ENCODE measurements around the gene GSE1.

Gene GSE1

GRCh38 chr16:85578599-85578948, 34.5 kb upstream of the GSE1 start:
- H4K20me1 ChIP-seq (ENCODE audit: control insufficient read depth, insufficient read depth, low read depth, low read length) = peaks cover 8% of the 10 kb centered on the region; the same call in 1 of the 2 replicates
- H3K4me1 ChIP-seq (ENCODE audit: control insufficient read depth, low read length) = no peaks in the 10 kb centered on the region
- H3K4me3 ChIP-seq (ENCODE audit: low read length) = no peak overlapping the region
- H3K27me3 ChIP-seq (ENCODE audit: control insufficient read depth, low read length) = no peaks in the 10 kb centered on the region
- no peaks in the 10 kb centered on the region for H3K9me3 ChIP-seq (ENCODE audit: control insufficient read depth, insufficient read depth, low read length)
- no peak overlapping the region for H3K4me2 ChIP-seq (ENCODE audit: low read length)
- no peaks in the 10 kb centered on the region for H3F3A ChIP-seq (ENCODE audit: control insufficient read depth, insufficient read depth)
- H3K27ac ChIP-seq (ENCODE audit: low read depth, low read length) = no peak overlapping the region
- H3K9me2 ChIP-seq (replicated peaks; ENCODE audit: control insufficient read depth, low read length) = no peaks in the 10 kb centered on the region
- H3K79me2 ChIP-seq (ENCODE audit: control insufficient read depth, low read length) = no peaks in the 10 kb centered on the region
- H3K36me3 ChIP-seq (ENCODE audit: control insufficient read depth, low read length) = no peaks in the 10 kb centered on the region
- TF ChIP-seq CTCF (IDR thresholded peaks at IDR 0.05; ENCODE audit: low read depth, low read length, poor library complexity, severe bottlenecking) (no peak), EZH2phosphoT487 (IDR thresholded peaks at IDR 0.05; ENCODE audit: borderline replicate concordance, low read length) (no peak)

- no peaks in the 10 kb centered on the region for H3K4me1 ChIP-seq (ENCODE audit: control insufficient read depth, low read length)
- no peaks in the 10 kb centered on the region for H3K9me3 ChIP-seq (ENCODE audit: control insufficient read depth, insufficient read depth, low read length)
- TF ChIP-seq EZH2phosphoT487 (IDR thresholded peaks at IDR 0.05; ENCODE audit: borderline replicate concordance, low read length) (no peak), CTCF (IDR thresholded peaks at IDR 0.05; ENCODE audit: low read depth, low read length, poor library complexity, severe bottlenecking) (no peak)
- H3K27ac ChIP-seq (ENCODE audit: low read depth, low read length) = no peak overlapping the region
- H3K9me2 ChIP-seq (replicated peaks; ENCODE audit: control insufficient read depth, low read length) = no peaks in the 10 kb centered on the region
- H3K4me3 ChIP-seq (ENCODE audit: low read length) = no peak overlapping the region
- no peak overlapping the region for H3K4me2 ChIP-seq (ENCODE audit: low read length)
- no peaks in the 10 kb centered on the region for H3K27me3 ChIP-seq (ENCODE audit: control insufficient read depth, low read length)
- no peaks in the 10 kb centered on the region for H3K36me3 ChIP-seq (ENCODE audit: control insufficient read depth, low read length)
- H4K20me1 ChIP-seq (ENCODE audit: control insufficient read depth, insufficient read depth, low read depth, low read length) = peaks cover 8% of the 10 kb centered on the region; the same call in 1 of the 2 replicates
- no peaks in the 10 kb centered on the region for H3F3A ChIP-seq (ENCODE audit: control insufficient read depth, insufficient read depth)
- H3K79me2 ChIP-seq (ENCODE audit: control insufficient read depth, low read length) = no peaks in the 10 kb centered on the region
Observed at GRCh38 chr16:85579191-85579590, 33.9 kb upstream of the GSE1 start.

GRCh38 chr16:85579923-85580580, 33.1 kb upstream of the GSE1 start:
- H4K20me1 ChIP-seq (ENCODE audit: control insufficient read depth, insufficient read depth, low read depth, low read length) = peaks cover 8% of the 10 kb centered on the region; the same call in 1 of the 2 replicates
- H3K9me2 ChIP-seq (replicated peaks; ENCODE audit: control insufficient read depth, low read length) = no peaks in the 10 kb centered on the region
- no peaks in the 10 kb centered on the region for H3K36me3 ChIP-seq (ENCODE audit: control insufficient read depth, low read length)
- H3K9me3 ChIP-seq (ENCODE audit: control insufficient read depth, insufficient read depth, low read length) = no peaks in the 10 kb centered on the region
- no peak overlapping the region for H3K27ac ChIP-seq (ENCODE audit: low read depth, low read length)
- no peak overlapping the region for H3K4me2 ChIP-seq (ENCODE audit: low read length)
- no peaks in the 10 kb centered on the region for H3K4me1 ChIP-seq (ENCODE audit: control insufficient read depth, low read length)
- no peaks in the 10 kb centered on the region for H3K79me2 ChIP-seq (ENCODE audit: control insufficient read depth, low read length)
- no peak overlapping the region for H3K4me3 ChIP-seq (ENCODE audit: low read length)
- H3F3A ChIP-seq (ENCODE audit: control insufficient read depth, insufficient read depth) = no peaks in the 10 kb centered on the region
- H3K27me3 ChIP-seq (ENCODE audit: control insufficient read depth, low read length) = no peaks in the 10 kb centered on the region
- TF ChIP-seq CTCF (IDR thresholded peaks at IDR 0.05; ENCODE audit: low read depth, low read length, poor library complexity, severe bottlenecking) = no peak
- no peak for TF ChIP-seq EZH2phosphoT487 (IDR thresholded peaks at IDR 0.05; ENCODE audit: borderline replicate concordance, low read length)

Data from DOHH2 (cell line).